Skeletal muscle tissue (tissue), 4 donors: Measurements from ENCODE around the gene NRTN. TPM values are rescaled to one million over a fixed set of nuclear protein-coding genes. Genes with fewer than 3 reads are reported as not detected.
"Not testable (repeated sequence)": the region's sequence is repeated elsewhere in the genome, so short reads cannot be mapped to it uniquely, and the experiment has no call there.

Experiments used
- H3K27ac ChIP-seq: one replicate; pipeline ENCODE4 v1.7.0; 2013; ENCODE audit warnings: mild to moderate bottlenecking, low read depth, low read length, inconsistent platforms
- H3K27me3 ChIP-seq, 3 donors: one replicate each; pipeline ENCODE4 v1.7.0; 2013; ENCODE audit warnings: low read length in 3 of 3; ENCODE audit not compliant: control insufficient read depth in 3 of 3, insufficient read depth in 3 of 3
- H3K36me3 ChIP-seq, 3 donors: one replicate each; pipeline ENCODE4 v1.7.0; 2013; ENCODE audit warnings: low read length in 3 of 3; ENCODE audit not compliant: control insufficient read depth in 3 of 3, insufficient read depth in 3 of 3
- H3K4me1 ChIP-seq, 3 donors: one replicate each; pipeline ENCODE4 v1.7.0; 2013; ENCODE audit warnings: low read length in 3 of 3, mild to moderate bottlenecking in 3 of 3; ENCODE audit not compliant: control insufficient read depth in 3 of 3, insufficient read depth in 3 of 3
- H3K4me3 ChIP-seq, 3 donors: one replicate each; pipeline ENCODE4 v1.7.0; 2013; ENCODE audit warnings: low read length in 3 of 3
- H3K9ac ChIP-seq, 3 donors: one replicate each; pipeline ENCODE4 v1.7.0; 2013; ENCODE audit warnings: low read length in 3 of 3, mild to moderate bottlenecking in 3 of 3, moderate library complexity in 2 of 3, low read depth in 1 of 3
- H3K9me3 ChIP-seq, 3 donors: one replicate each; pipeline ENCODE4 v1.7.0; 2013; ENCODE audit warnings: low read length in 3 of 3; ENCODE audit not compliant: control insufficient read depth in 3 of 3
- total RNA-seq: library from RNA; depleted of rRNA; stranded (reverse); fragments of >200 nt; gene quantifications from one replicate; pipeline ENCODE4 v1.2.3, GENCODE V29; 2014
- donor health status: Osteomylitis.

The NRTN gene
- total RNA-seq, 1 donor from 2014 or later, result not detected

GRCh38 chr19:5780916-5781315 lies 24.0 kb upstream of the NRTN start:
- H3K4me3 ChIP-seq, H3K9ac ChIP-seq, H3K27ac ChIP-seq, H3K9me3 ChIP-seq, H3K4me1 ChIP-seq, H3K27me3 ChIP-seq: not testable (repeated sequence)
- peaks cover 10 to 18% (median 11%) of the 10 kb centered on the region in 3 donors for H3K36me3 ChIP-seq

GRCh38 chr19:5782322-5782721 lies 22.5 kb upstream of the NRTN start:
- H3K36me3 ChIP-seq, result peaks cover 24 to 32% (median 25%) of the 10 kb centered on the region in 3 donors
- H3K4me3 ChIP-seq, result no peak overlapping the region
- no peaks in the 10 kb centered on the region for H3K9me3 ChIP-seq
- H3K9ac ChIP-seq, result no peak overlapping the region
- no peak overlapping the region for H3K27ac ChIP-seq
- H3K27me3 ChIP-seq, result no peaks in the 10 kb centered on the region
- no peaks in the 10 kb centered on the region for H3K4me1 ChIP-seq

DNA sequence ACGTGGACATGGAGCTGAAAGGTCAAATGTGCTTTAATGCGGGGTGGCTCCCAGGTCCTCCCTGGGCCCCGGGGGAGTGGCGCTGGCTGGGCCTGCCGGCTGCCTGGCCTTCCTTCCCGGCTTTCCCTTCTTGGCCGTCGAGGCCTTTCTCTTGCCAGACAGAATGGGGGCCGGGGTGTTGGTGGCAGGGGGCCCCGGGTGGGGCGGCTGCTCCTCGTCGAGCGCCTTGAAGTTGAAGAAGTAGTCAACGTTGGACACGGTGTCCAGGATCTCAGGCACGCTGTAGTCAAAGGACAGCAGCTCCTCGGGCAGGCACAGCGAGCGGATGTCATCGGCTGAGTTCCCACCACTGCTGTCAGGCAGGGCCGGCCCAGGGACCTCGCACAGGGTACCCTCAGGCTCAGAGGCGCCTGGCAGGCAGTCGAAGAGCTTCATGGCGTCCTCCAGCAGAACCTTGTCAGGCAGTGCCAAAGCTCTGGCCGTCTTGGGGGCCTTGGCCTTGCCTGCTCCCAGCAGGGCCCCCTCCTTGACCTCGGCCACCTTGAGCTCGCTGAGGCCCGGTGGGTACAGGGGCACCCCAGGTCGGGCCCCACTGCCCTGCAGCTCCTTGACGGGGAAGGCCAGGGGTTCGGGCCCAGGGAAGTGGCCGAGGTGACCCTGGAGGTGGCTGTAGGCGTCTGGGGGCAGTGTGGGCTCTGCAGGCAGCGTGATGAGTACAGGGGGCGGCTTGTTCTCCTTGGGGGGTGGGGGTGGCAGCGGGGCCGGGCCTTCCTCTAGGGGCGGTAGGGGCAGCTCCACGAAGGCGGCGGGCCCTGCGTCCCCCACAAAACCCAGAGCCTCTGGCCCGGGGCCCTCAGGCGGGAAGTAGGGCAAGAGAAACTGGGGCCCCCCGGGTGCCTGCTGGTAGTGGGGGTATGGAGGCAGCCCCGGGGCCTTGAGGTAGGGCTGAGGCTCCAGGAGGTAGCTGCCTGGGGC lies 21.6 kb upstream of the NRTN start:
- Histone ChIP-seq H3K27ac (no peak overlapping the region), H3K4me1 (no peaks in the 10 kb centered on the region), H3K36me3 (peaks cover 33 to 41% (median 34%) of the 10 kb centered on the region in 3 donors), H3K27me3 (no peaks in the 10 kb centered on the region), H3K9ac (no peak overlapping the region), H3K9me3 (no peaks in the 10 kb centered on the region), H3K4me3 (no peak overlapping the region)

DNA sequence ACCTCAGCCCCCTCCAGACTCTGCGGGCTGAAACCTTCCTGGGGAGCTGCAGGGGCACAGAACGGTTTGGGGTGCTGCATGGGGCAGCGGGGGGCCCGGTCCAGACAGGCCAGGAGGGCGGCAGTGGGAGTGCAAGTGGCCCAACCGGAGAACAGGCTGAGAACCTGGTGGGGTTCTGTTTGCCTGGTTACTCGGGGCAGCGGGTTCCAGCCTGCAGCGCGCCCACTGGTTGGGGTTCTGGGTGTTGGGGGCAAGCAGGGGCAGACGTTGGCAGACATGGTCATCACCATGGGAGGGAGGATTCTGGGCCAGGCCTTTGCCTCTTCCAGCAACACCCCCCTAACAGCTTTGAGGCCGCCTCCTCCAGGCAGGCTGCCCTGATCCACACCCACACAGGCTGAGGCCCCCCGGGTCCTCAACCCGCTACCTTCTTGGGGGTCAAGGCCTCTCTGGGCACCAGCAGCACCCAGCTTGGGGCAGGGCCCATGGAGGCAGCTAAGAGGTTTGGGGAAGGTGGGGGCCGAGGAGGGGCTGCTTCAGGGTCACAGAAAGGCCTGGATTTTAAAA lies 20.2 kb upstream of the NRTN start, which contains the start of gene PRR22:
Gene PRR22, minus strand, starts transcription at position 166 of the 567 bp plus-strand sequence. Its CDS starts 86 bp downstream, at position 80.
- H3K4me3 ChIP-seq, result no peak within 1 kb of the TSS
- H3K9ac ChIP-seq, result no peak within 1 kb of the TSS
- no peaks in the 10 kb centered on the region for H3K27me3 ChIP-seq
- peaks cover 44 to 51% (median 45%) of the 10 kb centered on the region in 3 donors for H3K36me3 ChIP-seq
- peaks cover 0 to under 1% (median 0%) of the 10 kb centered on the region in 3 donors for H3K4me1 ChIP-seq
- no peak within 1 kb of the TSS for H3K27ac ChIP-seq
- H3K9me3 ChIP-seq, result no peaks in the 10 kb centered on the region

DNA sequence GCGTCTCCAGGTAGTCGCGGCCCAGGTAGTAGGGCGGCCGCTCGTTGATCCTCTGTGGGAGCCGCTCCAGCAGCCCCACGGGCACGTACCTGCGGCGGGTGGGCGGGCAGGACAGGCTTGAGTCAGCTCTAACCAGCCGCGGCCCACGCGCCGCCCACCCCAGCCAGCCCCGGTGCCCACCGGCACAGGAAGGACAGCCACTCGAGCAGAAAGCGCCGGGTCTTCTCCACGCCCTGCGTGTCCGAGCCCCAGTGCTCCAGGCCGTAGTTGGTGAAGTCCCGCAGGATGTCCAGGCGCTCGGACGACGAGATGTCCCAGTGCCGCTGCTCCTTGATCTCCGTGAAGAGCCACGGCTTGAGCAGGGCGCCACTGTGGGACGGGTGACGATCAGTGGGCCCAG lies 19.4 kb upstream of the NRTN start:
- Histone ChIP-seq H3K27me3 (no peaks in the 10 kb centered on the region), H3K4me1 (peaks cover 6 to 8% (median 7%) of the 10 kb centered on the region in 3 donors), H3K9ac (no peak overlapping the region), H3K4me3 (no peak overlapping the region), H3K9me3 (no peaks in the 10 kb centered on the region), H3K27ac (no peak overlapping the region), H3K36me3 (peaks cover 49 to 55% (median 50%) of the 10 kb centered on the region in 3 donors)

DNA sequence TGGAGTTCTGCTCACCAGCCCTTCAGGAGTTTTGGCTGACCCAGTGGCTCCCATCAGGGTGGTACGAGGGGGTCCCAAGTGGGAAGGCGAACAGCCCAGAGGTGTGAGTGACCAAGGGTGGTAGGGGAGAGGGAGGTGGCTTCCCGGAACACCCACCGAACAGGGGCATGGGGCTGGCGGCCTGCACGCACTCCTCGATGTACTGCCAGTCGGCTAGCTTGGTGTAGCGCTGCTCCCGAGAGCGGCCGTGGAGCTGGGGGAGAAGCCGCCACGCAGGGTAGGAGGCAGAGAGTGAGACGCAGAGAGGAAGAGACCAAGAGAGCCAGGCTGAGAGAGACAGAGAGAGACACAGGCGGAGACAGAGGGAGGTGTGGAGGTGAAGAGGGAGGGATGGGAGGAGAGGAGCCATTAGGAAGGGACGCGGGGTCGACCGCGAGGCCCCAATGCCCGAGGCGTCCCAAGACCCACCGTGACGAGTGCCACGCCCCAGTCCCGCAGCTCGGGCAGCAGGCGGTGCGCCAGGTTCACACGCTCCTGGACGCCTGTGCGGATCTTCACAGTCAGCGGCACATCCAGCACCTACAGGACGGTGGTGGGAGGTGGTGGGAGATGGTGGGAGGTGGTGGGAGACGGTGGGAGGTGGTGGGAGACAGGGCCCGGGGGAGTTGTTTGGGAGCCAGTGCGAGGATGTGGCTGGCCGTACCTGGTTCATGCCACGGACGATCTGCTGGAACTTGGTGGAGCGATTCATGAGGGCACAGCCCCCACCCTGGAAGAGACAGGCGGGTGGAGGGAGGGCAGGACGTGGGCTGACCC lies 18.1 kb upstream of the NRTN start:
- H3K9me3 ChIP-seq, result peaks cover 0 to 3% (median 0%) of the 10 kb centered on the region in 3 donors
- H3K27ac ChIP-seq, result no peak overlapping the region
- no peaks in the 10 kb centered on the region for H3K27me3 ChIP-seq
- no peak overlapping the region for H3K9ac ChIP-seq
- peaks cover 7 to 12% (median 7%) of the 10 kb centered on the region in 3 donors for H3K4me1 ChIP-seq
- H3K4me3 ChIP-seq, result no peak overlapping the region
- peaks cover 49 to 55% (median 51%) of the 10 kb centered on the region in 3 donors for H3K36me3 ChIP-seq

DNA sequence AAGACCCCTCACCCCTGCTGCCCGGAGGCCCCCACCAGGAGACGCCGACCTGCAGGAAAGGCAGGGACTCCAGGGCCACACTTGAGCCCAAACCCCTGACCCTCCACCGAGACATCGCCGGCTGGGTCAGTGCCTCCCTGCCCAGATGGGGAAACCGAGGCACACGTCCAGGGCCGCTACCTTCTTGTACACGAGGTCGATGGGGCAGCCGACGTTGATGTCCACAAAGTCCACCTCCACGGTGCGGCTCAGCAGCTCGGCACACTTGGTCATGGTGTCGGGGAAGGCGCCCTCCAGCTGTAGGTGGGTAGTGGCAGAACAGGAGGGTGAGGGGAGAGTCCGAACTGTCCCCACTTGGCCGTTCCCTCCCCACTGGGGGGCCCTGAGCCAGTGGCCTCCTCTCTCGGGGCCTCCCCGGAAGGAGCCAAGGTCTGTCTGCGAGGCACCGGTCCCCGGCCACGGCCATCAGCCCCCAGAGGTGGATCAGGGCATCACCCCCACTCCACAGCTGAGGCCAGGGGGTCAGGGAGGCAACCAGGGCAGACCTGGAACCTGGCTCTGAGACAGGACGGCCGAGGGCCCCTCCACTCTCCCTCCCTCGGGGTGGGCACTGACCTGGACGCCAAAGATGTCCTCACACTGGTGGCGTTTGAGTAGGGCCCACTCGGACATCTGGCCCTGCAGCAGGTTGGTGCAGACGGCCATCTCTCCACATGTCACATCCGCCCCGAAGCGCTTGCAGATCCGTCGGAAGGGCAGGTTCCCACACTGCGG lies 17.3 kb upstream of the NRTN start:
- H3K27ac ChIP-seq, result no peak overlapping the region
- H3K9me3 ChIP-seq, result peaks cover 0 to 3% (median 0%) of the 10 kb centered on the region in 3 donors
- peaks cover 7 to 12% (median 7%) of the 10 kb centered on the region in 3 donors for H3K4me1 ChIP-seq
- peaks cover 49 to 55% (median 51%) of the 10 kb centered on the region in 3 donors for H3K36me3 ChIP-seq
- H3K9ac ChIP-seq, result no peak overlapping the region
- H3K27me3 ChIP-seq, result no peaks in the 10 kb centered on the region
- H3K4me3 ChIP-seq, result no peak overlapping the region

DNA sequence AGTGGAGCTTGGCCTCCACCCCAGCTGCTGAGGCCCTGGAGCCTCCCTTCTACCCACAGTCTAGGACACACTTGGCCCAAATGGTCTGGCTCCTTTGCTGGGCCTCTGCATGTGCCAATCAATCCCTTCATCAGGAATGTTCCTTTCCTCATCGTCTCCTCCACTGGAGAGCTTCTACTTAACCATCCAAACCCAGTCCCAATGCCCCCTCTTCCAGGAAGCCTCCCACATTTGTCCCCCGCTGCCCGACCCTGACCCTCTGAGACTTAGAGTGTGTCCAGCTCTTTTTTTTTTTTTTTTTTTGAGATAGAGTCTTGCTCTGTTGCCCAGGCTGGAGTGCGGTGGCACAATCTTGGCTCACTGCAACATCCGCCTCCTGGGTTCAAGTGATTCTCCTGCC lies 16.4 kb upstream of the NRTN start:
- Histone ChIP-seq H3K36me3 (peaks cover 49 to 55% (median 51%) of the 10 kb centered on the region in 3 donors), H3K27me3 (no peaks in the 10 kb centered on the region)

GRCh38 chr19:5789351-5789761 lies 15.5 kb upstream of the NRTN start:
- Histone ChIP-seq H3K4me1 (peaks cover 7 to 12% (median 7%) of the 10 kb centered on the region in 3 donors), H3K36me3 (peaks cover 46 to 52% (median 48%) of the 10 kb centered on the region in 3 donors), H3K27ac (no peak overlapping the region), H3K4me3 (no peak overlapping the region), H3K9ac (no peak overlapping the region), H3K9me3 (peaks cover 0 to 3% (median 0%) of the 10 kb centered on the region in 3 donors), H3K27me3 (no peaks in the 10 kb centered on the region)

More for the DNA sequence above, 16.4 kb upstream of the NRTN start:
- H3K27ac ChIP-seq, result no peak overlapping the region
- peaks cover 0 to 3% (median 0%) of the 10 kb centered on the region in 3 donors for H3K9me3 ChIP-seq
- H3K4me1 ChIP-seq, result peaks cover 7 to 12% (median 7%) of the 10 kb centered on the region in 3 donors
- no peak overlapping the region for H3K9ac ChIP-seq
- no peak overlapping the region for H3K4me3 ChIP-seq
